OCI-LY1 (cell line): ENCODE data around the gene CETP.

ENCODE experiments used
- CTCF ChIP-seq: fragments of 200-600 bp; sonication (generic), shearing (Covaris generic); IDR thresholded peaks from 2 replicates; pipeline ENCODE4 v1.5.1; 2017; ENCODE audit warnings: mild to moderate bottlenecking, antibody characterized with exemption, low read length, moderate library complexity, mixed read lengths
- EZH2 ChIP-seq: fragments of 200-600 bp; sonication (generic), shearing (Covaris generic); IDR thresholded peaks from 2 replicates; pipeline ENCODE4 v1.8.0; 2017; ENCODE audit warnings: borderline replicate concordance, mixed run types, mild to moderate bottlenecking, antibody characterized with exemption, low read length, moderate library complexity, mixed read lengths

- TF ChIP-seq CTCF = no peak
- no peak for TF ChIP-seq EZH2
Observed at GRCh38 chr16:56921571-56921970, 40.2 kb upstream of the CETP start.
